DND-41 (cell line): ENCODE results near the gene TIMP1.

Source experiments
- ATAC-seq: fragments of 200-7000 bp; cut with Tn5 transposase; 3 replicates; pipeline ENCODE4 v1.9.1; 2021; ENCODE audit warnings: low read depth; ENCODE audit not compliant: insufficient read depth
- DNase-seq: peaks from one replicate; pipeline ENCODE4 v3.0.0-alpha.2; 2020
- H2AFZ ChIP-seq: 2 replicates; pipeline ENCODE4 v1.6.0; 2012; ENCODE audit warnings: low read depth, low read length
- H3K27ac ChIP-seq: 2 replicates; pipeline ENCODE4 v1.5.1; 2012; ENCODE audit warnings: low read length, inconsistent platforms
- H3K27me3 ChIP-seq: fragments of 200-600 bp; sonication (generic); 2 replicates; pipeline ENCODE4 v1.6.0; 2012; ENCODE audit warnings: low read length, mild to moderate bottlenecking, inconsistent platforms; ENCODE audit not compliant: insufficient read depth, poor library complexity
- H3K36me3 ChIP-seq: 2 replicates; pipeline ENCODE4 v1.5.1; 2012; ENCODE audit warnings: low read length, inconsistent platforms; ENCODE audit not compliant: insufficient read depth
- H3K4me1 ChIP-seq: 2 replicates; pipeline ENCODE4 v1.5.1; 2012; ENCODE audit warnings: mild to moderate bottlenecking, low read length; ENCODE audit not compliant: insufficient read depth
- H3K4me2 ChIP-seq: 2 replicates; pipeline ENCODE4 v1.6.0; 2012; ENCODE audit warnings: mild to moderate bottlenecking, moderate library complexity, low read length, inconsistent platforms; ENCODE audit not compliant: insufficient read depth
- H3K4me3 ChIP-seq, 2 experiments: fragments of 200-600 bp in 1 of 2; shearing (Covaris generic) in 1 of 2; 2 replicates each; pipeline ENCODE4 v1.5.1; 2012 to 2016; ENCODE audit warnings: inconsistent platforms in 2 of 2, low read length in 2 of 2, mild to moderate bottlenecking in 2 of 2, low read depth in 1 of 2, moderate library complexity in 1 of 2
- H3K79me2 ChIP-seq: 2 replicates; pipeline ENCODE4 v1.6.0; 2012; ENCODE audit warnings: low read length, inconsistent platforms; ENCODE audit not compliant: insufficient read depth
- H3K9ac ChIP-seq: 2 replicates; pipeline ENCODE4 v1.6.0; 2012; ENCODE audit warnings: low read depth, mild to moderate bottlenecking, inconsistent platforms, low read length, moderate library complexity
- H3K9me3 ChIP-seq: 2 replicates; pipeline ENCODE4 v1.5.1; 2012; ENCODE audit warnings: low read length, moderate library complexity, mild to moderate bottlenecking, inconsistent platforms; ENCODE audit not compliant: insufficient read depth, severe bottlenecking
- H4K20me1 ChIP-seq: 2 replicates; pipeline ENCODE4 v1.6.0; 2012; ENCODE audit warnings: low read length; ENCODE audit not compliant: insufficient read depth
- EZH2 ChIP-seq: IDR thresholded peaks from 3 replicates; pipeline ENCODE4 v1.6.1; 2012; ENCODE audit warnings: borderline replicate concordance, low read depth, mild to moderate bottlenecking, moderate library complexity, low read length, inconsistent platforms; ENCODE audit not compliant: severe bottlenecking
- TF ChIP-seq, protein P1 (sequence below): IDR thresholded peaks from 2 replicates; pipeline ENCODE4 v1.5.1; 2012; ENCODE audit warnings: borderline replicate concordance, low read length, moderate library complexity, mild to moderate bottlenecking; ENCODE audit not compliant: poor library complexity, severe bottlenecking; ENCODE audit errors: extremely low read depth

Gene TIMP1

GRCh38 chrX:47574547-47575301, 7.5 kb upstream of the TIMP1 start:
- ATAC-seq: no peak
- H3K4me1 ChIP-seq: no peaks in the 10 kb centered on the region
- no peak overlapping the region for H2AFZ ChIP-seq
- H3K9me3 ChIP-seq: no peaks in the 10 kb centered on the region
- H4K20me1 ChIP-seq: no peaks in the 10 kb centered on the region
- TF ChIP-seq, protein P1, sequence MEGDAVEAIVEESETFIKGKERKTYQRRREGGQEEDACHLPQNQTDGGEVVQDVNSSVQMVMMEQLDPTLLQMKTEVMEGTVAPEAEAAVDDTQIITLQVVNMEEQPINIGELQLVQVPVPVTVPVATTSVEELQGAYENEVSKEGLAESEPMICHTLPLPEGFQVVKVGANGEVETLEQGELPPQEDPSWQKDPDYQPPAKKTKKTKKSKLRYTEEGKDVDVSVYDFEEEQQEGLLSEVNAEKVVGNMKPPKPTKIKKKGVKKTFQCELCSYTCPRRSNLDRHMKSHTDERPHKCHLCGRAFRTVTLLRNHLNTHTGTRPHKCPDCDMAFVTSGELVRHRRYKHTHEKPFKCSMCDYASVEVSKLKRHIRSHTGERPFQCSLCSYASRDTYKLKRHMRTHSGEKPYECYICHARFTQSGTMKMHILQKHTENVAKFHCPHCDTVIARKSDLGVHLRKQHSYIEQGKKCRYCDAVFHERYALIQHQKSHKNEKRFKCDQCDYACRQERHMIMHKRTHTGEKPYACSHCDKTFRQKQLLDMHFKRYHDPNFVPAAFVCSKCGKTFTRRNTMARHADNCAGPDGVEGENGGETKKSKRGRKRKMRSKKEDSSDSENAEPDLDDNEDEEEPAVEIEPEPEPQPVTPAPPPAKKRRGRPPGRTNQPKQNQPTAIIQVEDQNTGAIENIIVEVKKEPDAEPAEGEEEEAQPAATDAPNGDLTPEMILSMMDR: no peak
- no peak for TF ChIP-seq EZH2
- no peak for DNase-seq
- peaks cover 13% of the 10 kb centered on the region for H3K36me3 ChIP-seq
- no peak overlapping the region for H3K9ac ChIP-seq
- no peak overlapping the region for H3K4me3 ChIP-seq
- H3K27ac ChIP-seq: no peak overlapping the region
- H3K79me2 ChIP-seq: no peaks in the 10 kb centered on the region
- H3K4me2 ChIP-seq: no peak overlapping the region
- H3K27me3 ChIP-seq: no peaks in the 10 kb centered on the region

- H3K27ac ChIP-seq: no peak overlapping the region
- H3K36me3 ChIP-seq: peaks cover 6% of the 10 kb centered on the region
- ATAC-seq (no peak), DNase-seq (no peak)
- H3K27me3 ChIP-seq: no peaks in the 10 kb centered on the region
- H3K9ac ChIP-seq: no peak overlapping the region
- no peak overlapping the region for H2AFZ ChIP-seq
- H3K4me3 ChIP-seq: no peak overlapping the region
- no peaks in the 10 kb centered on the region for H3K79me2 ChIP-seq
- H3K4me2 ChIP-seq: no peak overlapping the region
- no peaks in the 10 kb centered on the region for H4K20me1 ChIP-seq
- H3K9me3 ChIP-seq: no peaks in the 10 kb centered on the region
- peaks cover 1% of the 10 kb centered on the region; the same call in 1 of the 2 replicates for H3K4me1 ChIP-seq
- TF ChIP-seq, protein P1: no peak
- TF ChIP-seq EZH2: no peak
Measured at GRCh38 chrX:47576021-47576898, 6.0 kb upstream of the TIMP1 start.

DNA sequence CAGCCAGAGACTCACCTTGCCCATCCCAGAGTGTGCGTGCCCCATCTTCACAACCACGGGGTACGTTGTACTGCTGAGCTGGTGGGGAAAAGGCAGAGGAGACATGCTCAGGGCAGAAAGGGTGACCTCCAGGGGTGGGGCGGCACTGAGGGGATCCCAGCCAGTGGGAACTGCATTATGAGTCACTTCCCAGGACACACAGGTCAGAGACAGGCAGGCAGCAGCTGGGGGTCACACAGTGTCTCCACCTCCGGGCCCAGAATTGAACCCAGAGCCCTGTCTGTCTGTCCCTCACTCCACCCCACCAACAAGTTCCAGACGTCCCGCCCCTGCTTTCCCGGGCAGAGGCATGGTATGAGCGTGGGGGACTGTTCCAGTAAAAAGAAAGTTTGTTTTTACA, 4.8 kb upstream of the TIMP1 start:
- no peaks in the 10 kb centered on the region for H3K9me3 ChIP-seq

GRCh38 chrX:47577901-47578300, 4.3 kb upstream of the TIMP1 start:
- no peak overlapping the region for H3K9ac ChIP-seq
- no peaks in the 10 kb centered on the region for H3K27me3 ChIP-seq
- no peaks in the 10 kb centered on the region for H3K36me3 ChIP-seq
- DNase-seq (no peak), ATAC-seq (no peak)
- peaks cover 17% of the 10 kb centered on the region for H3K4me1 ChIP-seq
- no peaks in the 10 kb centered on the region for H3K9me3 ChIP-seq
- no peaks in the 10 kb centered on the region for H4K20me1 ChIP-seq
- no peak overlapping the region for H2AFZ ChIP-seq
- TF ChIP-seq EZH2: no peak
- TF ChIP-seq, protein P1: no peak
- no peak overlapping the region for H3K4me2 ChIP-seq
- no peaks in the 10 kb centered on the region for H3K79me2 ChIP-seq
- H3K4me3 ChIP-seq: no peak overlapping the region
- no peak overlapping the region for H3K27ac ChIP-seq

More for the DNA sequence above, 4.8 kb upstream of the TIMP1 start:
- Histone ChIP-seq H3K27ac (no peak overlapping the region), H3K9ac (no peak overlapping the region), H3K4me2 (no peak overlapping the region), H3K79me2 (no peaks in the 10 kb centered on the region), H2AFZ (no peak overlapping the region), H3K4me3 (no peak overlapping the region), H4K20me1 (no peaks in the 10 kb centered on the region), H3K36me3 (no peaks in the 10 kb centered on the region), H3K27me3 (no peaks in the 10 kb centered on the region), H3K4me1 (peaks cover 13% of the 10 kb centered on the region)
- no peak for ATAC-seq
- no peak for TF ChIP-seq EZH2
- no peak for DNase-seq
